GM12873 (cell line): ENCODE data around the gene KANSL1.

Source experiments
- CTCF ChIP-seq: IDR thresholded peaks from 2 replicates; pipeline ENCODE4 v1.5.1; 2012; ENCODE audit warnings: low read depth, mild to moderate bottlenecking, moderate library complexity, low read length, control low read depth; ENCODE audit not compliant: insufficient read depth; ENCODE audit errors: missing control alignments

KANSL1 gene

DNA sequence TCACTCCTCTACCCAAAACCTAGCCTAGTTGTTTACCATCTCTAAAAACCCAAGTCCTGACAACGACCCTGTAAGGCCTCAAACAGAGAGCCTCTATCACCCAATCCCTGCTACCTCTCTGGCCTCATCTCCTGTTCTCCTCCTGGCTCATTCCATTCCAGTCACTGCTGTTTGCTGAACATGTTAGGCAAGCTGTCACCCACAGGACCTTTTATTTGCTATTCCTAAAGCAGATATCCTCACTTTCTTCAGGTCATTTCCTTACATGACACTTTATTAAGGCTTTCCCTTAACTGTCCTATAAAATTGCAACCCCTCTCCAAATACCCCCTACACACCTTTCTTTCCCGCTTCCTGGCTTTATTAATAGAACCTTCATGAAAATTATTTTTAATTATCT is 85.1 kb downstream of the KANSL1 start:
- TF ChIP-seq CTCF: no peak

- no peak for TF ChIP-seq CTCF
These were observed 86.1 kb downstream of the KANSL1 start for GRCh38 chr17:46106966-46107644.

- TF ChIP-seq CTCF: no peak
These were observed 92.6 kb downstream of the KANSL1 start for GRCh38 chr17:46100590-46100989.

- no peak for TF ChIP-seq CTCF
These were observed 93.4 kb downstream of the KANSL1 start for GRCh38 chr17:46099865-46100264.

DNA sequence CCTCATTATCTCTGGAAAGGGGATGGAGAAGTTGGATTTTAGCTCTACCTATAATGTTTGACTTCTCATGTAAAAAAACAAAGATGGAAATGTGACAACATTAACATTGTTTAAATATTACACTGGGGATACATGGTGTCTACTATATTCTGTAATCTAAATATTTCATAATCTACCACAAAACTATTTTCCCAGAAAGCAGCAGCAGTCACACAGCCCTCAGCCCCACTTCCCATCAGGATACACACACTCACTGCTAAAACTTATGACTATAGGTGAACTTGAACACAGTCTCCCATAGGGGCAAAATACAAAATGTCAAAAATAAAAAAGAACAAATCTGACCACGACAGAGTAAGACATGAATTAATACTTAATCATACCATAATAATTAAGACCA is 95.7 kb downstream of the KANSL1 start:
- no peak for TF ChIP-seq CTCF

- no peak for TF ChIP-seq CTCF
These were observed 100.2 kb downstream of the KANSL1 start for GRCh38 chr17:46092991-46093390.

GRCh38 chr17:46090871-46091270 is 102.4 kb downstream of the KANSL1 start:
- TF ChIP-seq CTCF: no peak
